ENCODE measurements around the gene ZNF831. TPM values are rescaled to one million over a fixed set of nuclear protein-coding genes. Genes with fewer than 3 reads are reported as not detected.

ZNF831 gene
- total RNA-seq, 4 donors from 2014 or later: 0.15 to 1.2 (median 0.37) TPM

DNA sequence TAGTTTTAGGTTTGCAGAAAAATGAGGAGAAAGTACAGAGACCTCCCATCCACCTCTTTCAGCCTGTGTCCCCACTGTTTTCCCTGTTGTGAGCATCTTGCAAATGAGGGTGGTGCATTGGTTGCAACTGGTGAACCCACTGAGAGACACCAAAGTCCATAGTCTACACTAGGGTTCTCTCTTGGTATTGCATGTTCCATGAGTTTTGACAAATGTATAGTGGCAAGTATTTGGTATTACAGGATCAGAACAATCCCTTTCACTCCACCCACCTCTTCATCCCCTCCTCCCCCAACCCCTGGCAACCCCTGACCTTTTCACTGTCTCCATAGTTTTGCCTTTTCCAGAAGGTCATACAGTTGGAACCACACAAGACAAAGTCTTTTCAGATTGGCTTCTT, 20.1 kb downstream of the ZNF831 start:
- H3K36me3 ChIP-seq: no peaks in the 10 kb centered on the region
- peaks cover 0 to 9% (median 0%) of the 10 kb centered on the region in 3 donors for H3K9me3 ChIP-seq
- H3K27me3 ChIP-seq: no peaks in the 10 kb centered on the region
- H3K4me3 ChIP-seq: no peak overlapping the region
- TF ChIP-seq, protein P1, sequence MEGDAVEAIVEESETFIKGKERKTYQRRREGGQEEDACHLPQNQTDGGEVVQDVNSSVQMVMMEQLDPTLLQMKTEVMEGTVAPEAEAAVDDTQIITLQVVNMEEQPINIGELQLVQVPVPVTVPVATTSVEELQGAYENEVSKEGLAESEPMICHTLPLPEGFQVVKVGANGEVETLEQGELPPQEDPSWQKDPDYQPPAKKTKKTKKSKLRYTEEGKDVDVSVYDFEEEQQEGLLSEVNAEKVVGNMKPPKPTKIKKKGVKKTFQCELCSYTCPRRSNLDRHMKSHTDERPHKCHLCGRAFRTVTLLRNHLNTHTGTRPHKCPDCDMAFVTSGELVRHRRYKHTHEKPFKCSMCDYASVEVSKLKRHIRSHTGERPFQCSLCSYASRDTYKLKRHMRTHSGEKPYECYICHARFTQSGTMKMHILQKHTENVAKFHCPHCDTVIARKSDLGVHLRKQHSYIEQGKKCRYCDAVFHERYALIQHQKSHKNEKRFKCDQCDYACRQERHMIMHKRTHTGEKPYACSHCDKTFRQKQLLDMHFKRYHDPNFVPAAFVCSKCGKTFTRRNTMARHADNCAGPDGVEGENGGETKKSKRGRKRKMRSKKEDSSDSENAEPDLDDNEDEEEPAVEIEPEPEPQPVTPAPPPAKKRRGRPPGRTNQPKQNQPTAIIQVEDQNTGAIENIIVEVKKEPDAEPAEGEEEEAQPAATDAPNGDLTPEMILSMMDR (IDR thresholded peaks at IDR 0.05): no peak
- no peak for TF ChIP-seq POLR2AphosphoS5 (IDR thresholded peaks at IDR 0.05)
- TF ChIP-seq POLR2A (IDR thresholded peaks at IDR 0.05): no peak
- no peak for TF ChIP-seq EP300 (IDR thresholded peaks at IDR 0.05)
- no peaks in the 10 kb centered on the region for H3K4me1 ChIP-seq
- no peak for ATAC-seq
- no peak overlapping the region for H3K27ac ChIP-seq

GRCh38 chr20:59184880-59185447, 21.3 kb downstream of the ZNF831 start:
- ATAC-seq: no peak

GRCh38 chr20:59185809-59186208, 22.2 kb downstream of the ZNF831 start:
- H3K36me3 ChIP-seq: no peaks in the 10 kb centered on the region
- no peaks in the 10 kb centered on the region for H3K4me1 ChIP-seq
- peaks cover 0 to 9% (median 0%) of the 10 kb centered on the region in 3 donors for H3K9me3 ChIP-seq
- H3K27me3 ChIP-seq: peaks cover 2% of the 10 kb centered on the region
- H3K4me3 ChIP-seq: no peak overlapping the region
- H3K27ac ChIP-seq: no peak overlapping the region
- TF ChIP-seq EP300 (IDR thresholded peaks at IDR 0.05): no peak
- TF ChIP-seq, protein P1 (IDR thresholded peaks at IDR 0.05): no peak
- no peak for TF ChIP-seq POLR2A (IDR thresholded peaks at IDR 0.05)
- TF ChIP-seq POLR2AphosphoS5 (IDR thresholded peaks at IDR 0.05): no peak
- WGBS, 2 donors (ENCODE audit: low coverage in 1 of 2): 80% methylated on average over 1 of the region's 6 CpGs; no CpG with 5 or more reads in 1 of the 2 donors
- no peak for ATAC-seq

More at GRCh38 chr20:59184880-59185447, 21.3 kb downstream of the ZNF831 start:
- 47 to 82% methylated on average over 5 to 14 of the region's 16 CpGs for WGBS, 2 donors (ENCODE audit: low coverage in 1 of 2)
- Histone ChIP-seq H3K9me3 (peaks cover 0 to 9% (median 0%) of the 10 kb centered on the region in 3 donors), H3K4me3 (no peak overlapping the region), H3K4me1 (no peaks in the 10 kb centered on the region), H3K27ac (no peak overlapping the region), H3K27me3 (no peaks in the 10 kb centered on the region), H3K36me3 (no peaks in the 10 kb centered on the region)
- TF ChIP-seq POLR2AphosphoS5 (IDR thresholded peaks at IDR 0.05): no peak
- TF ChIP-seq, protein P1 (IDR thresholded peaks at IDR 0.05): no peak
- TF ChIP-seq POLR2A (IDR thresholded peaks at IDR 0.05): no peak
- no peak for TF ChIP-seq EP300 (IDR thresholded peaks at IDR 0.05)

DNA sequence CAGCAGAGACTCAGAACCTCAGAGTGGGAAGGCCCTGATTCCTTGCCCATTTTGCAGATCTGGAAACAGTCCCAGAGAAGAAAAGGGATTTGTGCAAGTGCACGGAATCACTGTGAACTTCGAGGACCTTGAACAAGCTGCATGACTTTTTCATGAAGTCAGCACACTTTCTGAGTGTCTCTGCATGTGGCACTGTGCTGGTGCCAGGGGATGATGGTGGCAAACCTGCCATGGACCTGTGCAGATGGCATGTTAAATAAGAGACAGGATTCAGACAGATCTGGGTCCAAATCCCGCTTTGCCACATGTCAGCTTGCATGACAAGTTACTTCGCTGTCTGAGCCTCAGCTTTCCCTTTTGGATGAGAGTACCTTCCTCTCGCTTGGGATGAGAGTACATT, 26.8 kb downstream of the ZNF831 start:
- no peak for ATAC-seq
- Histone ChIP-seq H3K27me3 (peaks cover 40% of the 10 kb centered on the region), H3K27ac (no peak overlapping the region), H3K36me3 (no peaks in the 10 kb centered on the region), H3K9me3 (no peaks in the 10 kb centered on the region), H3K4me1 (no peaks in the 10 kb centered on the region), H3K4me3 (no peak overlapping the region)
- TF ChIP-seq POLR2AphosphoS5 (IDR thresholded peaks at IDR 0.05) (no peak), EP300 (IDR thresholded peaks at IDR 0.05) (no peak), POLR2A (IDR thresholded peaks at IDR 0.05) (no peak)
- TF ChIP-seq, protein P1 (IDR thresholded peaks at IDR 0.05): no peak
- WGBS, 2 donors (ENCODE audit: low coverage in 1 of 2): 46 to 66% methylated on average over 4 of the region's 5 CpGs

DNA sequence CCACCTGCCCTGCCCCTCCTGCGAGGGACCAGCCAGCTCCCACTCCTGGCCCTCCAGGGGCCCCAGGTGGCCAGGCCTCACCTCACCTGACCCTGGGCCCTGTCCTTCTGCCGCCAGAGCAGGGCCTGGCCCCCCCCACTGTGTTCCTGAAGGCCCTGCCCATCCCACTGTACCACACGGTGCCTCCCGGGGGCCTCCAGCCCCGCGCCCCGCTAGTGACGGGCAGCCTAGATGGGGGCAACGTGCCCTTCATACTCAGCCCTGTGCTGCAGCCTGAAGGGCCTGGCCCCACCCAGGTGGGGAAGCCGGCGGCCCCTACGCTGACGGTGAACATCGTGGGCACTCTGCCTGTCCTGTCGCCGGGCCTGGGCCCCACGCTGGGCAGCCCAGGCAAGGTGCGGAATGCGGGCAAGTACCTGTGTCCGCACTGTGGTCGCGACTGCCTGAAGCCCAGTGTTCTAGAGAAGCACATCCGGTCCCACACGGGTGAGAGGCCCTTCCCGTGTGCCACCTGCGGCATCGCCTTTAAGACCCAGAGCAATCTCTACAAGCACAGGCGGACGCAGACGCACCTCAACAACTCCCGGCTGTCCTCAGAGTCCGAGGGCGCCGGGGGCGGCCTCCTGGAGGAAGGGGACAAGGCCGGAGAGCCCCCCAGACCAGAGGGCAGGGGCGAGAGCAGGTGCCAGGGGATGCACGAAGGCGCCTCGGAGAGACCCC, 27.6 kb downstream of the ZNF831 start:
- TF ChIP-seq, protein P1 (IDR thresholded peaks at IDR 0.05): no peak
- TF ChIP-seq POLR2AphosphoS5 (IDR thresholded peaks at IDR 0.05) (no peak), POLR2A (IDR thresholded peaks at IDR 0.05) (no peak), EP300 (IDR thresholded peaks at IDR 0.05) (no peak)
- no CpG with 5 or more reads among the region's 40 CpGs for WGBS, 2 donors (ENCODE audit: low coverage in 1 of 2)
- Histone ChIP-seq H3K4me1 (no peaks in the 10 kb centered on the region), H3K36me3 (no peaks in the 10 kb centered on the region), H3K9me3 (no peaks in the 10 kb centered on the region), H3K27me3 (peaks cover 40% of the 10 kb centered on the region), H3K27ac (no peak overlapping the region), H3K4me3 (no peak overlapping the region)
- no peak for ATAC-seq
